ENCODE results near the gene NADK.
"Not testable (repeated sequence)": the region's sequence is repeated elsewhere in the genome, so short reads cannot be mapped to it uniquely, and the experiment has no call there.

The NADK gene

DNA sequence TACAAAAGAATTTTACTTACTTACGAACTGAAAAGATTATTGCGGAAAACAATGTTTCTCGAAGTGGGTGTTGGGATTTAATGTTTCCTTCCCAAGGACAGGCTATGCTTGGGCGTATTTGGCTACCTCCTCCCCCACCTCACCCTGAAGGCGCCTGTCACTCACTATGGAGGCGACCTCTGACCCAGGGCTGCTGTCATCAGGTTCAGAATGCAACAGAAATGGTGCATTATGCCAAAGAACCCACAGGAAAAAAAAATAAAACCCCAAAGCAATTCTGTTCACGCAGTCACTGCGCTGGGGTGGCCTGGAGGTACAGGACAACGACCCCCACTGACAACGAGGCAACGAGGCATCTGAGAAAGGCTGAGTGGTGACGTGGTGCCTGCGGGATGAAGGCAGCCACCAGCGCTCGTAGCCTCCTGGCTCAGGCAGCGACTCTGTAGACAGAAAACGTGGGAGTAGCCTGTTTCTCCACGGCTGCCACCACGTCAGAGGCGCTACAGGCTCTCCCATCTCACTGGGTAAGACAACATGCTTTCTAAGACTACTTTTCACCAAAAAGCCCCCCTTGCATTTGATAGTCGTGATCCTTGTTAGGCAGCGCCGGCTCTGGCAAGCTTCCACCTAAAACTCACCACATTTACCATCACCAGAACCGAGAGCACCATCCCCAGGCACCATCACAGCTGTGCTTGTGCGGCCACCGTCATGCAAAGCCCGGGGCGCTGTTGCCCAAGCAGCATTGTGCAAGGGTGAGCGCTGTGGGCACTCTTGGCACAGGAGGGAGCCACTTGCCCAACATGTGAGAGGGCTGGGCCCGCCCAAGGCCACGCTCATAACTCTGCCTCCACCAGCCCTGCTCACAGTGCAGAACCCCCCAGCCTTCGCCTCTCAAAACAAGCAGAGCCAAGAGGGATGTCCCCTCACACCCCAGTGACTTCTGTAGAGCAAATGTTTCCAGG, 14.3 kb downstream of the NADK start:
- no peak for DNase-seq

GRCh38 chr1:1761504-1762376, 16.5 kb downstream of the NADK start:
- DNase-seq = no peak

- DNase-seq = no peak
Observed at GRCh38 chr1:1760715-1761114, 17.6 kb downstream of the NADK start.

DNA sequence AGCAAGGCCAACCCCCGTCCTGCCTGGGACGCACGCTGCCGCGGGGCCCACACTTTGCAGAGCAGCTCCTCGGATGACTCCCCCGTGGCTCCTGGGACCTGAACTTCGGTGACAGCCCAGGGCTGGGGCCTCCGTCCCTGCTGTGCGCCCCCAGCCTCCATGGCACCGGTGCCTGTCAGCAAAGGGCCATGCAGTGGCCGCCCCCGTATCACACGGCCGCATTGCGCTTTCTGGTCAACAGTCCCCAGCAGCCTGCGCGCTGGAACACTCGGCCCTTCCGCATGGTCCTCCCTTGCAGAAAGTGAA, 18.0 kb downstream of the NADK start:
- DNase-seq = no peak

DNA sequence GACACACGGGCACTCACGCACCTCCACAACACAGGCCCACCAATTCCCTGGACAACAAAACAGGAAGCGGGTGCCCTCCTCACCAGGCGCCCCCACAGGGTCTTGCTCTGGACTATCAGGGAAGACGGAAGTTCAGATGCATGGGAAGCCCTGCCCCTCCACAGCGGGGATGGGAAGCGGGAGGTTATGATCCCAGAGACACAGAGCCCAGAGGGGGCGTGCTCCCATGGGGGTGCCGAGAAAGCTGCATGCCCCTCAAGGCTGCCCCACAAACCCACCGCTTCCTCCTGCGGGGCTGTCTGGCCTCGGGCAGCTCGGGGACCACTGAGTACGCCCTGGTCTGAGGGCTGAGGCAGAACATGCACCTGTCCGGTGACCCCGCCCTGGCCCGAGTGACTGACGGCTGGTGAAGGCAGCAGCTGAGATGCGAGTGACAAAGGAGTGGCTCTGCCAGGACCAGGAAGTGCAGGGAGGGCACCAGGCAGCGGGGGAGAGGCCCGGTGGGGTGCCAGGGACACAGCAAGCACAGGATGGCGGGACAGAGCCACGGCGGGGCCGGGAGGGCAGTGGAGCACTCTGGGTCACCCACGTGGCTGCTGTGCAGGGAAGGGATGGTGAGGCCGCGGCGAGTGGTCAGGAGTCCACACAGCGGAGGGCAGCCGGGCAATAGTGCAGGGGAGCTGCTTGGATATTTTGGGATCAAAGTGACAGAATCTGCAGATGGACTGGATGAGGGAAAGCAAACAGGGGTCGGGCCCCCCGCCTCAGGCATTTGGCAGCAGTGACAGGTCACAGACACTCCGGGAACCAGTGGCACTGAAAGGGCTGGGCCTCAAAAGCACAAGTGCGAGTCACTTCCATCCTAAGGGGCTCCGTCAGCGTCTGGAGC, 18.6 kb downstream of the NADK start:
- no peak for DNase-seq

DNA sequence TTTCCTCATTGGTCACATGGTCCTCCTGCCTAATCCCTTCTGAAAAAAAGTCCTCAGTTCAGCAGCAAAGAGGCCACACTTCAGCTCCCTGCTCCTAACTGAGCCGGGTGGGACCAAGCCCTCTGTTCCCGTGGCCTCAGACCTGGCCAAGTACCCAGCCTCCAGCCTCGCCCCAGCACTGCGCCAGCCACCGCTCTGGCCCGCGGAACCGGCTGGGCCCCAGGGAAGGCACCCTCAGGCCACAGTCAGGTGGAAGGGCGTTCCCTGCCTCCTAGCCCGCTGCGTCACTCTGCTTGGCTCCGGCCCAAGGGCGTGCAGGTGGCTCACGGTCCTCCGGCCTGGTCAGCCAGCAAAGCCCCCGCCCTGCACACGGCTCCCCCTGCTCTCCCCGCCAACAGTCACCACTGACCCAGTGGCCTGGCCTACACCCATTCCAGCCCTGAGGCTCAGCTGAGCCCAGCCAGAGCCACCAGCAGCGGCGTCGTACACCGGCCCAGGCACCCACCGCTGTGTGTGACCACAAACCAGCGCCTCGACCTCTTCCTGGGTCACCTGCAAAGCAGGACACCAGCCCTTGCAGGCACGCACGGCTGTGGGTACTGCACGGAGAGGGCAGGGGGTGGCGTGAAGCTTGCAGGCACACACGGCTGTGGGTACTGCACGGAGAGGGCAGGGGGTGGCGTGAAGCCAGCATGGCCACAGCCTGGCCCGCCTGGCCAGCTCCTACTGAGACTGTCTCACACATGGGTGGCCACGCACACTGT, 19.4 kb downstream of the NADK start:
- DNase-seq = no peak

- DNase-seq = no peak
Observed at GRCh38 chr1:1758059-1758621, 20.1 kb downstream of the NADK start.

DNA sequence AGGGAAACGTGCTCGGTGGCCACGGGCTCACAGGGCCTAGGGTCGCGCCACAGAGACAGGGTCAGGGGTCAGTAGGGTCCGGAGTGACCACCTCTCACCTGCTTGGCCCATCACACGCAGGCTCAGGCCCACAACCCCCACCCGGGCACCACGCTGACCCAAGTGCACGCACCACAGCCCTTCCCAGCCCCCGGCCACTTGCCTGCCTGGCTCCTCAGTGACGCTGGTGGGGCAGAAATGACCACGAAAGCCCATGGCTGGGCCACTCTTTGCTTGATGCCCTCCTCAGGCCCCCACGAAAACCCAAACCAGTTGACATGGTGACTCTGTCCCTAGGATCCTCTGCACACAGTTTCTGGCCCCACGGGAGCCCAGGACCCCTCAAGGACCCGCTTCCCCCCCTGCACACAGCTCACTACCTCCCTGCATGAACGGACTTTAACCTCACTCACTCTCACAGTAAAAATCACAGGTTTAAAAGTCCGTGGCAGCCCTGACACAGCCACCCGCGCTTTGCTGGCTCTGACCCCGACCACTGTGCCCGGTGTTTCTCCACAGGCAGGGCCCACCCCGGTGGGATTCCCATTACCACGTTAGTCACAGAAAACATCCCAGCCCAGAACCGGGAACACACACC, 20.7 kb downstream of the NADK start:
- no peak for DNase-seq

DNA sequence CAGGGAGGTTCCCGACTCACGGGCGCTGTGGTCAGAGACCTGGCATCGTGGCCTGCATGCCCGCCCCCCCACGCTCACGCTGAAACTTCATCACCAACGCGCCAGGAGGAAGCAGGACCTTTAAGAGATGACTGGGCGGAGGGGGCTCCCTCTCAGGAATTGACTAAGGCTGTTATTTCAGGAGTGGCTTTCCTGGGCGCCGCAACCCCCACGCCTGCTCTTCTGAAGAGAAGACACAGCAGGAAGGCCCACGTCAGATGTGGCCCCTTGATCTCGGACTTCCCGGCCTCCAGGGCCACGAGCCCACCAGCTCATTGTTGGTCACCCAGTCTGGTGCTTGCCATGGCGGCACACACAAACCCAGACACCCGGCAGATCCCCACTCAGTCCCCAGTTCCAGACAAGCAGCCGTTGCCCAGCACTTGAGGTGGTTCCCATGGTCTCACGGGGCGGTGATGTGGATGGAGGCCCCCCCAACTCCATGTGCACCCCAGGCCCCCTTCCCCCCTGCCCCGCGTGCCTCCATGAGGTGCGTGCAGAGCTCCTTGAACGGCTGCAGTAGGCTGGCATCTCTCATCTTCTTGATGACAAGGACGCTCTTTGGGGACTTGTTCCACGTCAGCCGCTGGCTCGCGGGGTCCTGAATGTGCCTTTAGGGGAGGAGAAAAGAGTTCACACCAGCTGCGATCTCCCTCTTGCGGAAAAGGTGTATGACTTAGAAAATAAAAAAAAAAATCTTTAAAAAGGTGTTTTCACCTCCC, 21.4 kb downstream of the NADK start:
- no peak for DNase-seq

DNA sequence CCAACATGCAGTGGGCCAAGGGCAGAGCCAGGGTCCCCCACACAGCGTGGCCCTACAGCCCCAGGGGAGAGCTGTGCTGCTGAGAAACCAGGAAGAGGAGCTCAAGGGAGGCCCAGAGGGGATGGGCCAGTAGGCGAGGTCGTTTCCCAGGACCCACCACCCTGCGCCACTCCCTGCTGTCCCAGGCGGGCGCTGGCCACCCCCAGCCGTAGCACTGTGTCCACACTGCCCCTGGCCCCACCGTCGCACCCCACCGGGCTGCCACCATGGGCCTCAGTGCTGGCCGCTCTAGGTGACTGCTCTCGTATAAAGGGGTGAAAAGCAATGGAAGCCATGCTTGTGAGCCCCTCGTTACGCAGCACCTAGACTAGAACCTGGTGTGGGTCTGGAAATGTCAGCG, 22.4 kb downstream of the NADK start:
- no peak for DNase-seq

DNA sequence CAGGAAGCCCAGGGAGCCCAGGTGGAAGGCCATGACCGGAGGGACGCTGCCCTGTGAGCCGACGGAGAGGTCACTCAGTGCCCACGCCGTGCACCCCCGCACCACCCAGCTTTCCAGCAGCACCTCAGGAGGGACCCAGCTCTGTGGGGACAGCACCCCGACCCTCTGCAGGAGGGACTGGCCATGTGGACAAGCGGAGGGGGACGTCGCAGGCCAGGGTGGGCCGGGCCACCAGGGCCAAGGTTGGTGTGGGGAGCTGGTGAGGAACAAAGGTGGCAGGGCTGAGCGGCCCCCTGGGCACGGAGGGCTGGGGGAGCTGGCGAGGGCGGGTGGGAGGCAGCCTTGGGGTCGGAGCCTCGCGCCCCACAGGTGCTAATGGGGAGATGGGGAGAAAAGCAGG, 22.8 kb downstream of the NADK start:
- no peak for DNase-seq

DNA sequence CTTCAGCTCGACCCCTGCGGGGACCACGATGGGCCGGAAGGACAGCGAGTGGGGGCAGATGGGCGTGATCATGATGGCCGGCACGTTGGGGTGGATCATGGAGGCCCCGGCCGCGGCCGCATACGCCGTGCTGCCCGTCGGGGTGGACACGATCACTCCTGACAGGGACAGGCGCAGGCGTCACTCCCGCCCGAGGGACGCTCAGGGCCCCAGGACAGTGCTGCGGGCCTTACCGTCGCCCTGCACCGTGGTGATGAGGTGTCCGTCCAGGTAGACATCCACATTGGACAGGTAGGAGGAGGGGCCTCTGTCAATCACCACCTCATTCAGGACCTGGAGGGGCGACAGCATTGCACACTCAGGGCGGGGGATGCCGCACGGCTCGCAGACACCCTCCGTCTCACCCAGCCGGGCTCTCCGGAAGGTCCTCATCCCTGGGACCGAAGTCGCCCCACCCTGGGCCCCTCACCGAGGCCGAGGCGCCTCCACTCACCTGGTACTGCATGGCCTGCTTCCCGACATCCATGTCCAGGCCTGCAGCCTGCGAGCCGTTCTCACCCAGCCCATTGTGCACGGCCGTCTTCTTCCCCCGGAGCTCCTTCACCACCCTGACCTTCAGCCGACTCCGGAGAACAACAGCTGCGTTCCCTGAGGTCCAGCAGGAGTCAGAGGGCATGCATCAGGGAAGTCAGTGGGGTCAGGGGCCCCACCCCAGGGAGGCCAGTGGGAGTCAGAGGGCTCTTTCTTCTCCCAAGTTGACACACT, 24.0 kb downstream of the NADK start:
- DNase-seq = no peak

DNA sequence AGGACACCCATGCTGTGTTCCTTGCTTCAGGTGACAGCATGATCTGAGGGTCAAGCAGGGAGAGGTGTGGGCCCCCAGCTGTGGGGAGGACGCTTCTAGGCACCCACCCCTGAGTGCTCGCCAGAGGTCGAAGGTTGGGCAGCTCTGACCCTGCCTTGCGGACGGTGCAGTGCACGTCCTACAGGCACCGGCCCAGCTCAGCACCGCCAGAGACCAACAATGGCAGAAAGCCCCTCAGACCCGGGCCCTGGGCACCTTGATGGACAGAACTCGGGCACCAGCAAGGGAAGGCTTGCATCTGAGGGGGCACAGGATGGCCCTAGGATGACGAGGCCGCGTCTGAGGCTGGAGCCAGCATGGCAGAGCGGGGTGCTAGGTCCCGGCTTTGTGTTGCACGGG, 24.7 kb downstream of the NADK start:
- no peak for DNase-seq

- no peak for DNase-seq
Observed at GRCh38 chr1:1752636-1753606, 25.3 kb downstream of the NADK start.

DNA sequence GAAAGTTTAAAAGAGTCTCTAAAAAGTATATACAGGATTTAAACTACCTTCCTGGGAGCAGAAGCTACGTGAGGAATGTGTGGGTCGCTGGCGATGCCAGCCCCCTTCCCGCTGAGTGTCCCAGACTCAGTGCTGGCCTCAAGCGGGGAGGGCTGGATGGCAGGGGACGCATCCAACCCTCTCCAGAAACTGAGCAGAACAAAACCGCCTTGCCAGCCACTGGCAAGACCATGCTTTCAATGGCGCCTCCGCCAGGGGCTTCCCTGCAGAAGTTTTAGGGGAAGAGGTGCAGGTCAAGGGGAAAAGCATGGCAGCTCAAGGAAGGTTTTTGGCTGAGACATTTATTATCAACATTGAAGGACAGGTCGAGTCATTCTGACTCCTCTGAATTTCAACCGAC, 26.1 kb downstream of the NADK start:
- no peak for DNase-seq

GRCh38 chr1:1749941-1750340, 28.3 kb downstream of the NADK start:
- DNase-seq = not testable (repeated sequence)

DNA sequence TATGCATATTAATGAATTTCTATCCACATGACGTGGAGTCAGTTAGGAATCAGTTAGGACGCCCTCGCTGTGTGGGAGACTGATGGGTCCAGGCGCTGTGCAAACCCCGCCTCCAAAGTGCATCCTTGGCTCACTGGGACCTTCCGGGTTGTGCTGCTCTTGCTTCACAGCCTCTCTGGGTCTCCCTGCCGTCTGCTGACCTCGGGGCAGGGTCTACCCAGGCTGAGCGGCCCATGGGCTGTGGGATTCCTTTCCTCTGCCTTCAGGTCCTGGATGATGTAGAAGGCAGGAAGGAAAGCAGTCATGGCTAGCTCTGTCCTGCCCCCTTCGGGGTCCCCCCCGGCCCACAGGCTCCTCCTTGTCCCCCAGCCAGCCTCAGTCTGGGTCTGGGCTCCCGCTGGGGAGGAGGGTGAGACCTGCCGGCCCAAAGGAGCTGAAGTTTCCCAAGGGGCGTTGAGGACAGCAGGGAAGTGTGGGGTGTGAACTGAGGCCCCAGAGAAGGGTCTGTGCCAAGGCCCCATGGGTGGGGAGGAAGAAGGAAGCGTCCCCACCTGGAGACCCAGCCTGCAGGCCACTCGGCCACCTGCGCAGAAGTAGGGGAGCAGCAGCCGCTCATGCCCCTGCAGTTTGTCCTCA, 29.5 kb downstream of the NADK start:
- DNase-seq = no peak

- DNase-seq = not testable (repeated sequence)
Observed at GRCh38 chr1:1746566-1746909, 31.7 kb downstream of the NADK start.
